ENCODE results near the gene HTRA2. TPM values are rescaled to one million over a fixed set of nuclear protein-coding genes. Genes with fewer than 3 reads are reported as not detected.

Gene HTRA2
- total and polyA plus RNA-seq, 4 donors, result 32.0 to 57.3 (median 51.5) TPM

- Histone ChIP-seq H3K4me1 (ENCODE audit: control insufficient read depth, insufficient read depth, low read length) (no peaks in the 10 kb centered on the region), H3K27ac (ENCODE audit: low read depth, low read length) (no peak overlapping the region), H3K36me3 (ENCODE audit: control insufficient read depth, insufficient read depth, low read length) (no peaks in the 10 kb centered on the region), H3K9me3 (ENCODE audit: control insufficient read depth, insufficient read depth, low read length) (no peaks in the 10 kb centered on the region), H3K4me3 (ENCODE audit: low read depth, low read length) (no peak overlapping the region), H3K27me3 (ENCODE audit: control insufficient read depth, insufficient read depth, low read length) (no peaks in the 10 kb centered on the region)
- WGBS (ENCODE audit: insufficient coverage), result 80% methylated on average over 1 of the region's 1 CpG
- DNase-seq (ENCODE audit: low read depth in 4 of 6, low spot score in 6 of 6), result no peak
Observed at GRCh38 chr2:74569686-74570085, 40.0 kb downstream of the HTRA2 start.

GRCh38 chr2:74571058-74571457 lies 41.3 kb downstream of the HTRA2 start:
- Histone ChIP-seq H3K27ac (ENCODE audit: low read depth, low read length) (no peak overlapping the region), H3K4me1 (ENCODE audit: control insufficient read depth, insufficient read depth, low read length) (no peaks in the 10 kb centered on the region), H3K4me3 (ENCODE audit: low read depth, low read length) (no peak overlapping the region), H3K27me3 (ENCODE audit: control insufficient read depth, insufficient read depth, low read length) (no peaks in the 10 kb centered on the region), H3K9me3 (ENCODE audit: control insufficient read depth, insufficient read depth, low read length) (no peaks in the 10 kb centered on the region), H3K36me3 (ENCODE audit: control insufficient read depth, insufficient read depth, low read length) (no peaks in the 10 kb centered on the region)
- DNase-seq (ENCODE audit: low read depth in 4 of 6, low spot score in 6 of 6), result no peak
- 80% methylated on average over 1 of the region's 1 CpG for WGBS (ENCODE audit: insufficient coverage)

DNA sequence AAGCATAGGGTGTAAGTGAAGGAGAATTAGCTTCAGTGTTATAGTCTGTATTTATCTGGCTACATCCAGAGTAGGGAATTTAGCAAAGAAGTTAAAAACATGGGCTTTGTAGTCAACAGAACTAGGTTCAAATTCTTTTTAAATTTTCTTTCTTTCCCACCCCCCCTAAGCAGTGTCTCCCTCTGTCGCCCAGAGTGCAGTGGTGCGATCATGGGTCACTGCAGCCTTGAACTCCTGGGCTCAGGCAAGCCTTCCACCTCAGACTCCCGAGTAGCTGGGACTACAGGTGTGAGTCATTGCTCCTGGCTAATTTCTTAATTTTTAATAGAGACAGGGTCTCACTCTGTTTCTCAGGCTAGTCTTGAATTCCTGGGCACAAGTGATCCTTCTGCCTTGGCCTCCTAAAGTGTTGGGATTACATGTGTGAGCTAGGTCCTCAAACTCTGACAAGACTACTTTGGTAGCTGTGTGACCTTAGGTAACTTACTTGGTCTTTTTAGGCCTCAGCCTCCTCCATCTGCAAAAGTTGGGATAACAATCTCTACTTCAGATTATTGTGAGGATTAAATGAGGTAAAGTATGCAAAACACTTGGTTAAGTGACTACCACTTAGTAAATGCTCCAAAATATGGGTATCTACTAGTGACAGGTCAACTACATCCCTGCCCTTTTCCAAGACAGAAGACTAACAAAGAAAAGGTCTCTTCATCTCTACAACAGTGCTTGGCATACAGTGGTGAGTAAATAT lies 42.6 kb downstream of the HTRA2 start:
- no peak overlapping the region for H3K27ac ChIP-seq (ENCODE audit: low read depth, low read length)
- 62% methylated on average over 3 of the region's 3 CpGs for WGBS (ENCODE audit: insufficient coverage)
- no peaks in the 10 kb centered on the region for H3K27me3 ChIP-seq (ENCODE audit: control insufficient read depth, insufficient read depth, low read length)
- H3K4me3 ChIP-seq (ENCODE audit: low read depth, low read length), result no peak overlapping the region
- H3K4me1 ChIP-seq (ENCODE audit: control insufficient read depth, insufficient read depth, low read length), result no peaks in the 10 kb centered on the region
- no peaks in the 10 kb centered on the region for H3K36me3 ChIP-seq (ENCODE audit: control insufficient read depth, insufficient read depth, low read length)
- no peaks in the 10 kb centered on the region for H3K9me3 ChIP-seq (ENCODE audit: control insufficient read depth, insufficient read depth, low read length)
- DNase-seq (ENCODE audit: low read depth in 4 of 6, low spot score in 6 of 6), result no peak

- 65% methylated on average over 3 of the region's 7 CpGs for WGBS (ENCODE audit: insufficient coverage)
- Histone ChIP-seq H3K4me1 (ENCODE audit: control insufficient read depth, insufficient read depth, low read length) (no peaks in the 10 kb centered on the region), H3K9me3 (ENCODE audit: control insufficient read depth, insufficient read depth, low read length) (no peaks in the 10 kb centered on the region), H3K4me3 (ENCODE audit: low read depth, low read length) (no peak overlapping the region), H3K27me3 (ENCODE audit: control insufficient read depth, insufficient read depth, low read length) (no peaks in the 10 kb centered on the region), H3K36me3 (ENCODE audit: control insufficient read depth, insufficient read depth, low read length) (no peaks in the 10 kb centered on the region), H3K27ac (ENCODE audit: low read depth, low read length) (no peak overlapping the region)
- no peak for DNase-seq (ENCODE audit: low read depth in 4 of 6, low spot score in 6 of 6)
Observed at GRCh38 chr2:74573747-74574562, 44.2 kb downstream of the HTRA2 start.

- no peaks in the 10 kb centered on the region for H3K4me1 ChIP-seq (ENCODE audit: control insufficient read depth, insufficient read depth, low read length)
- H3K9me3 ChIP-seq (ENCODE audit: control insufficient read depth, insufficient read depth, low read length), result no peaks in the 10 kb centered on the region
- DNase-seq (ENCODE audit: low read depth in 4 of 6, low spot score in 6 of 6), result no peak
- H3K36me3 ChIP-seq (ENCODE audit: control insufficient read depth, insufficient read depth, low read length), result no peaks in the 10 kb centered on the region
- 100% methylated on average over 1 of the region's 4 CpGs for WGBS (ENCODE audit: insufficient coverage)
- H3K27ac ChIP-seq (ENCODE audit: low read depth, low read length), result no peak overlapping the region
- H3K4me3 ChIP-seq (ENCODE audit: low read depth, low read length), result no peak overlapping the region
- no peaks in the 10 kb centered on the region for H3K27me3 ChIP-seq (ENCODE audit: control insufficient read depth, insufficient read depth, low read length)
Observed at GRCh38 chr2:74575320-74575719, 45.6 kb downstream of the HTRA2 start.

DNA sequence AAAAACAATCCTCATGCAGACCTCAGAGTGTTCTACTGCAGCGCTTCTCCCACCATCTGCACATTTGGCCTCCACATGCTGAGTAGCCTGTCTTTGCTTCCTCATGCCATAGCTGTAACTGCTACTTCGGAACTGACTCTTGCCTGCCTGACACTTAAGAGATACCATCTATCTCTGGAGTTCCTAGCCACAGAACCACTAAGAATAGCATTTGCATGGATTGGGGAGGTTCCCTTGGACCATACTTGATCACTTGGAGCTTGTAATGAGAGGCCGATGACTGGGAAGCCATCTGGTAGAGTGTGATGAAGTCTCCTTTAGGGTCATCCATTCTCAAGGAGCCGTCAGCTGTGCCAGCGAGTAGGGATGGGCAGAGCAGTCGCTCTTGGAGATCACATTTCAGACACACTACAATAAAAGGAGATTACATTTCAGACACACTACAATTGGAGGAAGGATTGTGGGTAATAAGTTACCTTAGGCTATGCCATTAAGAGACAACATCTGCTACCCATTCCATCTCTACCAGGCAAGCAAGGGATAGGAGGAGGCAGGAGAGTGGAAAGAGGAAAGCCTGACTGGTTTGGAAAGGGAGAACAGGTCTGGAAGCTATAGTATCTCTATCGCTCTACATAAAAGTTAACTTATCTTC lies 46.6 kb downstream of the HTRA2 start:
- Histone ChIP-seq H3K27ac (ENCODE audit: low read depth, low read length) (no peak overlapping the region), H3K4me3 (ENCODE audit: low read depth, low read length) (no peak overlapping the region), H3K27me3 (ENCODE audit: control insufficient read depth, insufficient read depth, low read length) (no peaks in the 10 kb centered on the region), H3K4me1 (ENCODE audit: control insufficient read depth, insufficient read depth, low read length) (no peaks in the 10 kb centered on the region), H3K9me3 (ENCODE audit: control insufficient read depth, insufficient read depth, low read length) (no peaks in the 10 kb centered on the region), H3K36me3 (ENCODE audit: control insufficient read depth, insufficient read depth, low read length) (no peaks in the 10 kb centered on the region)
- no peak for DNase-seq (ENCODE audit: low read depth in 4 of 6, low spot score in 6 of 6)
- WGBS (ENCODE audit: insufficient coverage), result 60% methylated on average over 2 of the region's 7 CpGs

DNA sequence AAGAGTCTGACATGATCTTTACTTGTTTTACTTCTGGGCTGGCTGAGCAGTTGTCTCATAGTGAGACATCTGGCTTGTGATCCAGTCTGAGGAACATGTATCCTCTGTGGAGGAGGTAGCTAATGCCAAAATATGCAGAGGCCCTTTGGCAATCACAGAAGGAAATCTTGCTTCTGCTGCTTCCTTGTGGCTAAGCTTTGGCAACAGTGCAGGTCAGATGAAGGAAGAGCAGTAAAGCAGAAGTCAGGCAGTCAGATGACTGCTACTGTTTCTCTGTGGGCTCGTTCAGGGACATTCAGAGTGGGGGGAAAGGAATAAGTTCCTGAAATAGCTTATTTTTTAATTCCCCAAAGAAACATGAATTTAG lies 47.1 kb downstream of the HTRA2 start:
- Histone ChIP-seq H3K4me3 (ENCODE audit: low read depth, low read length) (no peak overlapping the region), H3K27me3 (ENCODE audit: control insufficient read depth, insufficient read depth, low read length) (no peaks in the 10 kb centered on the region), H3K4me1 (ENCODE audit: control insufficient read depth, insufficient read depth, low read length) (no peaks in the 10 kb centered on the region), H3K27ac (ENCODE audit: low read depth, low read length) (no peak overlapping the region), H3K9me3 (ENCODE audit: control insufficient read depth, insufficient read depth, low read length) (no peaks in the 10 kb centered on the region), H3K36me3 (ENCODE audit: control insufficient read depth, insufficient read depth, low read length) (no peaks in the 10 kb centered on the region)
- peak in 1 of 6 donors; percentile 40 for DNase-seq (ENCODE audit: low read depth in 4 of 6, low spot score in 6 of 6)
- WGBS (ENCODE audit: insufficient coverage), result no CpG with 5 or more reads among the region's 1 CpG

DNA sequence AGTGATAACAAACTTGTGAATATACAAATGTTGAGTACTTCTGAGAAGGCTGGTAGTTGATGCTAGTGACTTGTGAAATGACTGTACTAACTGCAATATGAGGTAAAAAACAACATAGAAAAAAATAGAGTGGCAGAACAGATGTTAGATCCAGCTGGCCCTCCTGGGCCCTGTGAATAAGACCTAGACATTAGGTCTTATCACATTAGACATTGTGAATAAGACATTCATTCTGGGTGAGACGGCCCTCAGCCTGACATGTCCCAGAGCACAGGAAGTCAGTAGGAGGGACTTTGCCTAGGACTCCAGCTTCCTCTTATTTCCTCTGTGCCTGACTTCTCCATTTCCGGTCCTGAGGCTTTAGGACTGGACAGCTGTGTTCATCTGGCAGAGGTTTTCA lies 47.7 kb downstream of the HTRA2 start:
- H3K4me3 ChIP-seq (ENCODE audit: low read depth, low read length), result no peak overlapping the region
- no peak for DNase-seq (ENCODE audit: low read depth in 4 of 6, low spot score in 6 of 6)
- no peaks in the 10 kb centered on the region for H3K36me3 ChIP-seq (ENCODE audit: control insufficient read depth, insufficient read depth, low read length)
- H3K27ac ChIP-seq (ENCODE audit: low read depth, low read length), result no peak overlapping the region
- 77% methylated on average over 2 of the region's 2 CpGs for WGBS (ENCODE audit: insufficient coverage)
- no peaks in the 10 kb centered on the region for H3K27me3 ChIP-seq (ENCODE audit: control insufficient read depth, insufficient read depth, low read length)
- H3K9me3 ChIP-seq (ENCODE audit: control insufficient read depth, insufficient read depth, low read length), result no peaks in the 10 kb centered on the region
- H3K4me1 ChIP-seq (ENCODE audit: control insufficient read depth, insufficient read depth, low read length), result no peaks in the 10 kb centered on the region

DNA sequence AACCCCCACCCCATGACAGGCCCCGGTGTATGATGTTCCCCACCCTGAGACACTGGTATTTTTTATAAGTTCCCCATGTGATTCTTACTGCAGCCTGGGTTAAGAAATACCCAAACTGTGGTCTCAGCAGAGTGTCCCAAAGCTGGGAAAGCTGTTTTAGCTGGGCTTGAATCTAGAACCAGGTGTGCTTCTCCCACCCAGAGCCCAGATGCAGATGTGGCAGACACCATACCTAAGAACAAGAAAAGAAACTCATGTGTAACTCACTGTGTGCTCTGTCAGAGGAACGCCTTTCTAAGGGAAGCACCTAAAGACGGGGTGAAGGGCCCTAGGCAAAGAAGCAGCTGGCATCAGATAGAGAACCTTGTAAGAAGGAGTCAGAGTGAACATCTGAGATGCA lies 48.7 kb downstream of the HTRA2 start:
- Histone ChIP-seq H3K27me3 (ENCODE audit: control insufficient read depth, insufficient read depth, low read length) (peaks cover 3% of the 10 kb centered on the region), H3K27ac (ENCODE audit: low read depth, low read length) (no peak overlapping the region), H3K36me3 (ENCODE audit: control insufficient read depth, insufficient read depth, low read length) (no peaks in the 10 kb centered on the region), H3K9me3 (ENCODE audit: control insufficient read depth, insufficient read depth, low read length) (no peaks in the 10 kb centered on the region), H3K4me3 (ENCODE audit: low read depth, low read length) (no peak overlapping the region), H3K4me1 (ENCODE audit: control insufficient read depth, insufficient read depth, low read length) (no peaks in the 10 kb centered on the region)
- WGBS (ENCODE audit: insufficient coverage), result 93% methylated on average over 3 of the region's 3 CpGs
- no peak for DNase-seq (ENCODE audit: low read depth in 4 of 6, low spot score in 6 of 6)

Measured in spinal cord (tissue), 10 donors.